Measurements from ENCODE around the gene CTNNBIP1. TPM values are rescaled to one million over a fixed set of nuclear protein-coding genes. Genes with fewer than 3 reads are reported as not detected.

CTNNBIP1 gene
- total RNA-seq, 1 donor from 2014 or later, result 44.0 TPM

DNA sequence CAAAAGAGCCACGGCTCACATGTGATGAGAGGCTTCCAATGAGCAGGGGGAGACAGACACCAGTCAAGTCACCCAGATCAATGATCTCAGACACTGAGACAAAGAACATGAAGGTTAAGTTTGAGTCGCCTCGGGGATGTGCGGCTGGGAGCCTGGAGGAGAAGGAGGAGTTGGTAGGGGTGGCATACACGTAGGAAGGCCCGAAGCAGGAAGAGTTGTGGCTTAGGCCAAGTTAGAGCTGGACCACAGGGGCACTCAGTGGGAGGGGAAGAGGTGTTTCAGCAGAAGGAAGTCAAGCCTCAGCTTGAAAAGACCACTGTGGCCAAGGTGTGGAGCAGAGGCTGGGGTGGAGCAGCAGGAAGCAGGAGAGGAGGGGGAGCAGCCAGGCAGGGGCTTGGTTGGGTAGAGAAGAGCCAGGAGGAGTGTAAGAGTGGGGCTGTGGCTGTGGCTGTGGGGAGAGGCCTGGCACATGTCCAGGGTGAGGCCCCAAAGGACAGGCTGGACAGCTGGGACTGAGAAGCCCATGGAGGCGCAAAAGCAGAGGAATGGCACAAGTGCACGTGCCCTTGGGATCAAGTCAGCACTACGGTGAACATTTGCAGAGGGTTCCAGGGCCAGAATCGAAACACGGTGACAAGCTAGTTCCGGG lies 27.6 kb downstream of the CTNNBIP1 start:
- FAIRE-seq (no peak), DNase-seq (ENCODE audit: low spot score in 2 of 2) (no peak)

- FAIRE-seq (no peak), DNase-seq (ENCODE audit: low spot score in 2 of 2) (no peak)
Measured at GRCh38 chr1:9881838-9882249, 28.2 kb downstream of the CTNNBIP1 start.

GRCh38 chr1:9878404-9878803 lies 31.7 kb downstream of the CTNNBIP1 start:
- FAIRE-seq (no peak), DNase-seq (ENCODE audit: low spot score in 2 of 2) (no peak)

DNA sequence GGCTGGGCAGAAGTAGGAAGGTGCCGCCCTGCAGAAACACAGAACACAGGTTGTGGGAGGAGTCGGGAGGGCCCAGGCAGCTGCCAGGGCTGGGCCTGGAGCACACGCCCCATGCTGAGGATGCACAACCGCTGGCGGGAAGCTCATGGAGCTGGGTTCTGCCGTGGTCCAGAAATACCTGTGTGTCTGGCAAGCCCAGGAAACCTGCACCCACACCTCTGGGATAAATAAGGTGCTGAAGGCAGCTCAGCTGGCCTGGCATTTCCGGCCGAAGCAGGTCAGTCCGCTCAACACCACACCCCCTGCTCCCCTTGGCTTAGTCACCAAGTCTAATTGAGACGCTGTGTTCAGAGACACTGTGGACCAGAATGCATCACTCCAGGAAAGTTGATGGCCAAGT lies 32.1 kb downstream of the CTNNBIP1 start:
- FAIRE-seq, result no peak

DNA sequence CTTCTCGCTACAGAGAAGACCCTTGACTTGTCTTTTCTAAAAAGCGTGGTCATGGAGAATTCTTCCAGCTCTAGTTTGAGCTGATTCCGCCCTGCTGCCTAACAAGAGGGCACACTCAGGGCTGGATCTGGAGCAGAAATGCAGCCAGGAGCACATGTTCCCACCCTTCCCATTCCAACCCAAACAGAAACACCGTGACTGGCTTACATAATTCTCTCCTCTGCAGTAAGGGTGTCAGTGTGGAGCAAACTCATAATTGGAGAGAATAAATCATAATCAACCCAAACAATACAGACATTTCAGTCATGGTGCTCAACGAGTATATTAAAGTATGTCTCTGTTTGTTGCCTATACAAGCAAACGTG lies 34.5 kb downstream of the CTNNBIP1 start:
- peak in 1 of 2 donors; percentile 46 for DNase-seq (ENCODE audit: low spot score in 2 of 2)
- no peak for FAIRE-seq

More for the DNA sequence above, 32.1 kb downstream of the CTNNBIP1 start:
- no peak for DNase-seq (ENCODE audit: low spot score in 2 of 2)

- no peak for FAIRE-seq
- DNase-seq (ENCODE audit: low spot score in 2 of 2), result peak; percentile 82 to 94
Measured at GRCh38 chr1:9874959-9875635, 35.0 kb downstream of the CTNNBIP1 start.

- DNase-seq (ENCODE audit: low spot score in 2 of 2) (no peak), FAIRE-seq (no peak)
Measured at GRCh38 chr1:9874412-9874811, 35.7 kb downstream of the CTNNBIP1 start.

DNA sequence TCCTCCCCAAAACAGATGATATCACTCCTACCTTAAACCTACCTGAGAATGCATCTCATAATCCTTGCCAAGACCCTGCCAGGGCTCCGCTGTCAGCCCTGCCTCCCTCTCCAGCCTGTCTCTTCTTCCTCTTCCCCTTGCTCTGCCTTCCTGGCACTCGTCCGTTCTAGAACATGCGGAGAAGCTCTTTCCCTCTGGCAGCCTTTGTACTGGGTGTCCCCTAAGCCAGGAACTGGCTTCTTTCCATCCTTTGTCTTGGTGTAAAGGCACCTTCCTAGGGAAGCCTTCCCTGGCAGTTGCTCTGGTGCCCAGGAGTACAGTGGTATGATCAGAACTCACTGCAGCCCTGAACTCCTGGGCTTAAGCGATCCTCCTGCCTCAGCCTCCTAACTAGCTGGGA lies 36.1 kb downstream of the CTNNBIP1 start:
- DNase-seq (ENCODE audit: low spot score in 2 of 2) (no peak), FAIRE-seq (no peak)

DNA sequence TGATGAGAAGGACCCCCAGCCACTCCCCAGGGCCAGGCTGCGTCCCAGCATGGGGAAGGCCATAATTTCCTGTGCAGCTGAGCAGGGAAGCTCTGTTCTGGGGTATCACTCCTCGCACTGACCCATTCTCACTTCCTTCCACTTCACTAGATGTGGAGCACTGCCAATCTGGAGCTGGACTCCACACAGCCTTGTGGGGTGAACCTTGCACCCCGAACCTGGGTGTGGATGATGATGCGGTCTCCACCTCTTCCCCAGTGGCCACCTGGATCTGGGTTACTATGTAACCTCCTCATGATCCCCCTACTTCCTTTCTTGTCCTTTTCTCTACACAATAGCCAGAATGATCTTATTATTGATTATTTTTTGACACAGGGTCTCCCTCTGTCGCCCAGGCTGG lies 36.7 kb downstream of the CTNNBIP1 start:
- DNase-seq (ENCODE audit: low spot score in 2 of 2) (no peak), FAIRE-seq (no peak)

- DNase-seq (ENCODE audit: low spot score in 2 of 2), result no peak
- no peak for FAIRE-seq
Measured at GRCh38 chr1:9872430-9873165, 37.5 kb downstream of the CTNNBIP1 start.

GRCh38 chr1:9871707-9872425 lies 38.2 kb downstream of the CTNNBIP1 start:
- DNase-seq (ENCODE audit: low spot score in 2 of 2), result no peak
- FAIRE-seq, result no peak

DNA sequence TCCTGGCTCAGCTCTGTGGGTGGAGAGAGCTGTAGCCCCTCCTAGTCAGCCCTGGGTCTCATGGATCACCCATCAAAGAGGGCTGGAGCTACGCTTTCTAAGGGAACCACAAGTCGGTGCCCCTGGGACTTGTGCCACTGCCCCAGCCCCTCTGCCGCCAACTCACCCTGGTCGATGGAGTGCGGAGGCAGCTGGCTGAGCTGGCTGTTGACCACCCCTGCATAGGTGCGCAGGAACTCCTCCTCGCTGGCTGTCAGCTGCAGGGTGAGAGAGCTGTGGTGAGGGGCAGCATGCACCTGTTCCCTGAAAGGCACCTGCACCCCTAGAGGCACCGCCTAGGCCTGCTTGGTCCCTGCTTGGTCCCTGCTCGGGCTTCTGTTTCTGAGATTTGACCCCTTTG lies 39.0 kb downstream of the CTNNBIP1 start:
- DNase-seq (ENCODE audit: low spot score in 2 of 2) (no peak), FAIRE-seq (no peak)

DNA sequence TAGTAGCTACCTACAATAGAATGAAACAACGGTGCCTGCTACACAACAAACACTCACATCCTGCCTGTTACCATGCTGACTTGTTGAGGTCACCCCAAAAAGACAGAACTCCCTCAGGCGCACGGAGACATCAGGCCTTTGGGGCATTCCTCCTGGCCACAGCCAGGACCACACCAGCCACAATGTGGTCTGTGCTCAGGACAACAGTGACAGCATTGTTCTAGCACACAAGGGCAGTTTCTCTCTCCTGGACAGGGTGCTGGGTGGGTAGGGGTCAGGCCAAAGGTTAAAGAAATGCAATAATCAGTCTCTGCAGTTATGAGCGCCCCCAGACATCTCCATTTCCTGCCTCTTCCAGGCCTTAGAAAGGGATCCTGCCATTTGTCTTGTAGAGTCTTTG lies 39.5 kb downstream of the CTNNBIP1 start:
- DNase-seq (ENCODE audit: low spot score in 2 of 2) (no peak), FAIRE-seq (no peak)

DNA sequence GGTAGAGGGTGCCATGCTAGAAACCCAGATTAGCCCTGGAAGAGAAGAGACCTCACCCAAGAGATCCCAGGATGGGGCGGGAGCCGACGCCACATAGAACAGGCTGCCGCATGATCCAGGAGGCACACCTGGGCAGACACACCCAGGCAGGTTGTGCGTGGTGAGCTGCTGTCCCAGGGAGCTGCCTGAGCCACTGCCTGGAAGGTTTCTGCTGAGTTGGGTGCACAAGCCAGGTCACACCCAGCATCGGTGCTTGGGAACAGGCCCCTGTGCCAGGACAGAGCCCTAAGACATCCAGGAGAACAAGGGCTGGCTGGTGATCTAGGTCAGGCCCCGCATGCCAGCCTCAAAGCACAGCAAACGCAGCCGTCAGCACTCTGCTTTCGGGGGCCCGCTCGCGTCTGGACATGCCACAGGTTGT lies 40.2 kb downstream of the CTNNBIP1 start:
- FAIRE-seq, result no peak
- DNase-seq (ENCODE audit: low spot score in 2 of 2), result no peak

DNA sequence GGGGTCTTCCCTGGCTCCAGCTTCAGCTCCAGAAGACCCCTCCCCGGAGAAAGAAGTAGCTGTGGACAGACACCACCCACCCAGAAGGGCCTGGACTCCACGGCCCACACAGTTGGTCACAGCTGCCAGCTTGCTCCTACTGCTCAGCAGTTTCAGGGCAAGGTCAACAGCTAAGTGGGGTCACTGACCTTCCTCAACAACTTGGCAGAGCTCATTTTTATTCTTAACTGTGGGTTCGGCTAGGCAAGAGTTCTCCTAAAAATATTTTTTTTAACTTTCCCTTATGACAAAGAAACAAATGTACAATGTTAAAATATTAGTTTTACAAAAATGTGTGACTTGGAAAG lies 41.9 kb downstream of the CTNNBIP1 start:
- FAIRE-seq, result no peak

DNA sequence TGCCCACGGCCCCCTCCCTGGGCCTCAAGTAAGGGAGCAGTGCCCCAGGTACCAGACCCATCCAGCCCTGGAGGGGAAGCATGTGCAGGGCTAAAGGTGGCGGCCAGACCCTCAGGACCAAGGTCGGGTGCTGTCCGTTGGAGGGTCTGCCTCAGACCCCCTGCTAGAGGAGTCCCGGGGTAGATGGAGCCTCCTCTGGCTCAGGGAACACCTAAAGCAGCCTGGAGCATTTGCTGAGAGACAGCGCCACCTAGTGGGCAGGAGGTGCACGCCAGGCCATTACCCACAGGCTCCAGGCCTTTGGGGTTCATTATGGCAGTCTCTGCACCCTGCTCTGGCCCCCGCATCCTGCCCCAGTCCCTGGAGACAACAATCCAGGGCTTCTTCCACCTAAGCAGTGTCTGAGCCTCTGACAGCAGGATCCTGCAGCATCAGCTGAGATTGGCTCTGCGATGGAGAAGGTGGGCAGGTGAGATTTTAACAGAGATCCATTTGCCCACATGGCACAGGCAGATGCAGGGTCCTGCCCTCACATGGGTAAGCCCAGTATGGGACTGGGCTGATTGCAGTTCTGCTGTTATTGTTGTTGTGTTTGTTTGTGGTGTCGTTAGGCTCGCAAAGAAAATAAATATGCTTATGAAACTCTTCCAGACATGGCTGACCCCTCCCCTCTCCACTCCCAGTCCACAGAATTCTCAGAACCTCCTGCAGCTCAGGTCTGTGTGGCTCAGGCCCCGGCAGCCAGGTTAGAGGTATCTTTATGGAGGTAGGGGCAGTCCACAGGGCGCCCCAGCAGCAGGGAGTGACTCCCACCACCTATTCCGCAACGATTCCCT lies 42.4 kb downstream of the CTNNBIP1 start:
- no peak for FAIRE-seq

More for the DNA sequence above, 41.9 kb downstream of the CTNNBIP1 start:
- no peak for DNase-seq (ENCODE audit: low spot score in 2 of 2)

GRCh38 chr1:9866836-9867235 lies 43.2 kb downstream of the CTNNBIP1 start:
- DNase-seq (ENCODE audit: low spot score in 2 of 2), result no peak
- FAIRE-seq, result no peak

More for the DNA sequence above, 42.4 kb downstream of the CTNNBIP1 start:
- DNase-seq (ENCODE audit: low spot score in 2 of 2), result peak; percentile 71 to 87

DNA sequence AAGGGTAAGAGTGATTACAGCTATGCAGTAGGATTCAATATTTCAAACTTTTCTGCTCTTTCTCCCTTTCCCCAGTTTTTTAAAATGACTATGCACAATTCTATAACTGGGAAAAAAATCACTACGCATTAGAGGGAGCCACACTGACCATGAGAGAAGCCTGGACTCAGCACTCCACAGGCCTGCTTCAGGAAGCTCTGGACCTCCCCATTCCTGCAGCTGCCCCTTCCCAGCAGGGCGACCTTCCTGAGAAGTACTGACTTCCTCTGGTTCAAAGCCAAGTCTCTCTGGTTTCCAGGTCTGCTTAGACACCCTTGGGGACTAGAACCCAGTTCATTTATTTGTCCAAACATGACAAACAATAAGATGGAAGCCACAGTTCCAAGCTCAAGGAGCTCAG lies 44.3 kb downstream of the CTNNBIP1 start:
- FAIRE-seq (no peak), DNase-seq (ENCODE audit: low spot score in 2 of 2) (no peak)

GRCh38 chr1:9863371-9863770 lies 46.7 kb downstream of the CTNNBIP1 start:
- FAIRE-seq, result no peak
- no peak for DNase-seq (ENCODE audit: low spot score in 2 of 2)

GRCh38 chr1:9861360-9861759 lies 48.7 kb downstream of the CTNNBIP1 start:
- DNase-seq (ENCODE audit: low spot score in 2 of 2) (no peak), FAIRE-seq (no peak)

Measured in frontal cortex (tissue), 4 donors.